HG03571 (cell line): Measurements from ENCODE around the gene KRT74.

ENCODE experiments used
- ATAC-seq: cut with Tn5 transposase; IDR thresholded peaks from one replicate; pipeline ENCODE4 v1.9.1; 2021; ENCODE audit not compliant: unreplicated experiment

Gene KRT74

DNA sequence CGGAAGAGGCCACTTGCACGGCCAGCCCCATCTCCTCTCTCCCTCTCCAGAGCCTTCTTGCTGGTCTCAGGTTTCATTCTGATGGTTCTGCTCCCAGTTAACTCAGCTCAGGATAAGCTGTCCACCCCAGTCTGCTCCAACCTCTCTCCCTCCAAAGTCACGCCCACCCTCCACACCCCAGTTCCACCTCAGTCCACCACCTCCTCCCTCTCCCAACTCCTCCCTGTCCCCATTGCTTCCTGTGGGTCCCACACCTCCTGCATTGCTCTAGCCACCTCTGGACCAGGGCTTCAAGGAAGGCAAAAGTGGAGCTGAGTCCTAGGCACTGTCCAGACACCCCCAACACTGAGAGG lies 33.8 kb downstream of the KRT74 start:
- ATAC-seq, result no peak

GRCh38 chr12:52539083-52539820 lies 34.4 kb downstream of the KRT74 start:
- no peak for ATAC-seq

- ATAC-seq, result no peak
Measured at GRCh38 chr12:52537101-52537500, 36.5 kb downstream of the KRT74 start.

DNA sequence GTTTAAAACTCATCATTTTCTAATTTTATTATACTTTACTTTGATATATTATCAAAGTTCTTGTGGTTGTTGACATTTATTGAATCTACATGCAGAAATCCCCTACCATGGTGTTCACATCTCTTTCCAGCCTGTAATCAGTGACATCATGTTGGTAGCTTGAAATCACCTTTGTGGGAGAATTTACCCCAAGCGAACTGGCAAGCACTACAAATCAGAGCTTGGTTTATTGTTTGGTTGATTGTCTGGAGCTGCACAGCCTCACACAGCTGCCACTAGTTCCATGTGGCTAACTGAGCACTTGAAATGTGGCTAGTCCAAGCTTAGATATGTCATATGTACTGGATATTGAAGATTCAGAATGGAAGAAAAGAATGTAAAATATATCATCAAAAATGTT lies 38.1 kb downstream of the KRT74 start:
- no peak for ATAC-seq

GRCh38 chr12:52534482-52534881 lies 39.2 kb downstream of the KRT74 start:
- ATAC-seq, result no peak

DNA sequence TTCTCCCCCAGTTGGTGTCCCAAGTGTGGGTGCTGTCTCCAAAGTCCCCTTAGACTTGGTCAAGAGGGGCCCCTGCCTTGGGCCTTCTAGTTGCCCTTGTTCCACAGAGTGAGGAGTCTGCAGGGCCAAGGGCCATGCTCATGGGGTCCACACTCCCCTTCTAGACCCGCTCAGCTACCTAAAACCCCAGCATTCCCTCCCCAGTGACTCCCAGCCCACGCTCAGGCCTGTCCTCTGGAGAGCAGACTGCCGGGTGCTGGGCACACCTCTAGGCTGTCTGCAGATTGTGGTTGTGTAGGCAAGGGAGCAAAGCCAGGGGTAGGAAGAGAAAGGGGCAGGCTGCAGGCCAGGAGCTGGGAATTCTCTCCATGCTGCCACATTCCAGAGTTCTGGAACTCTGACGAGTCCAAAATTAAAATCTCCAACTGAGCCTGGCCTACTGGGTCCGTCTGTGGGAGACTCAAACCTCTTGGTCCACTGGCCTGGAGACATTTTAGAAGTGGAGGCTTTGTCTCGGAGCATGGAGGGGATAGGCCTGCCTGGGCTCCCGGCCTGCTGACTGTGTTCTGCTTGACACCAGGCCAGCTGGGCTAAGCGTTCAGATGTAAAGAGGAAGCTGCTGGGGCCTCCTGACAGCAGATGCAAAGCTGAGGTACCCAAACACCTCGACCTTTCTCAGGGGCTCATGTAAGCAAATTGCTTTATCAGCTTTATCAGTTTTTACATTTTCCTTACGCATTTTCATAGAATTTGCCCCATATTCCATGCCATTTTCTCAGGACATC lies 39.8 kb downstream of the KRT74 start:
- ATAC-seq, result no peak

- ATAC-seq, result no peak
Measured at GRCh38 chr12:52532636-52533035, 41.0 kb downstream of the KRT74 start.

DNA sequence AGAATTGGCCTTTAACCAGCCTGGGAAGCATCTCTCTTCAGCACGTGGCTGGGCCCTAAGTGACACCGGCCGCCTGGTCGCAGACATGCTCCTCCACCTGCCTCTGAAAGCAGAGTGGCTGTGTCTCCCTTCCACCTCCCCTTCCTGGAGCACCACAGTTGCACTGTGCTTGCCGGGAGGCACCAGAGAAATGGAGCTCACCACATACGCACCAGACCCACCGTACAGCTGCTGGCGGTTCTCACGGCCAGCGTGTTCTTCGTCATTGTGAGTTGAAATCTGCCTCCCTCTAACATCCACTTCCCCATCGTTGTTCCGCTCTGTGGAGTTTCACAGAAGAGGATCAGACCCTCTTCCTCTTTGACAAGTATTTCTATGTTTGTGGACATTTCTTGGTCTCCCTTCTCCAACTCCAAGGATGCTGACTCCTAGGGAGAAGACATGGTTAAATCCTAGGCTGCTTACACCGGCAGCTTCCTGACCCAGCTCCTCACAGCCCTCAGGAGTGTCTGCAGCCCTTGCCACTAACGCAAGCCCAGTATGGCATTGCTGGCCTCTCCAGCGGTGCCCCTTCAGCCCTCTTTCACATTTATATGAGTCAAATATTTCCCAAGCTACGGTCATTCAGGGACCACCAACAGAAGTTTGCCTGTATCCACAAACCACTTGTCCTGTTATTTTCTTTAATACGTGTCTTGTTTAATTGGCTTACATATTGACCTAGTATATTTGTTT lies 41.9 kb downstream of the KRT74 start:
- ATAC-seq, result no peak

GRCh38 chr12:52530905-52531304 lies 42.7 kb downstream of the KRT74 start:
- no peak for ATAC-seq

DNA sequence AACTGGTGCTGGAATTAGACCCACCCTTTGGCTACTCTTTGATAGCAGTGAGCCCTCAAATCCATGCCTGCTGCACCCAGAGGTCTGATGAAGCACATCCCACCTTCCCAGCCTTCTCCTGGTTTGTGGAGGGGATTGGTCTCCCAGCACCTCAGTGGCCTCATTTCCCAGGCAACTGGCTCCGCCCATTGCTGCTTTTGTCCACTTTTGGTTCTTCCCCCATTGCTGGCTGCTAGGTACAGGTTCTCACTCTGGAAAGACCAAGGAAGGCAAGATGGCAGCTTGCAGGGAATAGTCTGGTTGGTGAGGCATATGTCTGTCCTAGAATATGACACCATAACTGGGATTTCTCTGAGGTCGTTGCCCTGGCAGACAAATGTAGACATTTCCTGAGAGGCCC lies 43.3 kb downstream of the KRT74 start:
- no peak for ATAC-seq

DNA sequence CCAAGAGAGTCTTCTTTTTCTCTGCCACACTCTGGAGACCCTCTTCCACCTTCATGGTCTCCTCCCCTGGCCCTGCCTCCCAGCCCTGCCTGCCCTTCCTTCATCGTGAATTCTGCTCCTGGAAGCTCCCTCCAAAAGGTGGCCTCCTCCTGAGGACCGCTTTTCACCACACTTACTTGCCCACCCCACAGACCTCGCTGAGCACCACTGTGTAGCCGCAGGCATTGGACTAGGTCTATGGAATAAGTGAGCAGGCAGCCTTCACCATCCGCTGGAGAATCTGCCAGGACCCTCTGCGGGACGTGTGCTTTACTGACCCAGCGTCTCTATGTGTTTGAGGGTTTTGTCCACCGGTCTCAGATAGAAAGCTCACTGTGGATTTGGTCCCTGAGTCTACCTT lies 43.8 kb downstream of the KRT74 start:
- no peak for ATAC-seq

- no peak for ATAC-seq
Measured at GRCh38 chr12:52529417-52529816, 44.2 kb downstream of the KRT74 start.

DNA sequence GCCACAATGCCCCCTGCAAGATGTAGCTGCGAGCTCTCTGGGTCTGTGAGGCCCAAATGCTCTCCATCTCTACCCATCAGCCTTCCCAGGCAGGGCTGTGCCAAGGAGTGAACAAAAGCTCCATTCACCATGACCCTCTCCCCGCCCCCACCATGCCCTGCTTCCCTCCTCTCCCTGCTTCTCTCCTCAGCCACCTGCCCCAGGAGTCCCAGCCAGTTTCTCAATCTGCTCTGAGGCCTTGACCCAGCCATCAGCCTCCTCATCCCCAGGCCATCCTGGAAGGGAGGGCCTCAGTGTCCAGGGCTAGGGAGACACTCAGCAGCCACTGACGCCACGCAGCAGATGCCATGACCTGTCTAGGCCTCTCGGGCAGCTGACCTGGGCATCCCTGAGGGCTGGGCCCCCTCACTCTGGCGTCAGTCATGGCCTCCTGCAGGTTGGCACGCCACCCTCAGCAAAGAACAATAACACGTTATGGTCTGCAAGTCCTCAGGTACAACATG lies 45.0 kb downstream of the KRT74 start:
- ATAC-seq, result no peak

DNA sequence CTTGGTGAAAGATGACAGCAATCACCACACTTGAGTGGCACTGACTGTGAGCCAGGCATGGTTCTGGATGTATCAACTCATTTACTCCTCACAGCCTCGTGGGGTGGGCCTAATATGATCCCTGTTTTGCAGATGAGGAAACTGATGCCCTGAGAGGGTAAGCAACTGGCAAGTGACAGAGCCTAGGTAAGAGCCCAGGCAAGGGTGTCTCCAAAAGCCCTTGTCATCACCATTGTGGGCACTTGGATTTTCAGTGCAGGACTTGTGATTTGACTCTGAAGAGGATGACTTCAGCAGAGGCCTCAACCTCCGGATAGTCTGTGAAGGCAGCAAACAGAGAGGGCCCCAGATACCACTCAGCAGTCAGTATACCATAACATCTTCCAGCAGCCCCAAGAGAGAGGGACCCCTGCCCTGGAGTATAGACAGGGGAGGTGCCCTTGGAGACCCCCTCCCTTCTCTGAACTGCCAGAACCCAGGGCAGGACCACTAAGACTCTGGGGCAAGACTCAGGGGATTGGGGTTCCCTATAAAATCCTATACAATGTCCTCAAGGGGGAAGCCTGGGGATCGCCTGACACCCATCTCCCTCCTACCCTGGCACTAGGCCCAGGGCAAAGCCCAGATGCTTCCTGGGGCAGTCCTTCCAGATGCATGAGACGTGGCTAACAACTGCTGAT lies 46.4 kb downstream of the KRT74 start:
- ATAC-seq, result no peak

GRCh38 chr12:52526511-52526951 lies 47.1 kb downstream of the KRT74 start:
- ATAC-seq, result no peak

DNA sequence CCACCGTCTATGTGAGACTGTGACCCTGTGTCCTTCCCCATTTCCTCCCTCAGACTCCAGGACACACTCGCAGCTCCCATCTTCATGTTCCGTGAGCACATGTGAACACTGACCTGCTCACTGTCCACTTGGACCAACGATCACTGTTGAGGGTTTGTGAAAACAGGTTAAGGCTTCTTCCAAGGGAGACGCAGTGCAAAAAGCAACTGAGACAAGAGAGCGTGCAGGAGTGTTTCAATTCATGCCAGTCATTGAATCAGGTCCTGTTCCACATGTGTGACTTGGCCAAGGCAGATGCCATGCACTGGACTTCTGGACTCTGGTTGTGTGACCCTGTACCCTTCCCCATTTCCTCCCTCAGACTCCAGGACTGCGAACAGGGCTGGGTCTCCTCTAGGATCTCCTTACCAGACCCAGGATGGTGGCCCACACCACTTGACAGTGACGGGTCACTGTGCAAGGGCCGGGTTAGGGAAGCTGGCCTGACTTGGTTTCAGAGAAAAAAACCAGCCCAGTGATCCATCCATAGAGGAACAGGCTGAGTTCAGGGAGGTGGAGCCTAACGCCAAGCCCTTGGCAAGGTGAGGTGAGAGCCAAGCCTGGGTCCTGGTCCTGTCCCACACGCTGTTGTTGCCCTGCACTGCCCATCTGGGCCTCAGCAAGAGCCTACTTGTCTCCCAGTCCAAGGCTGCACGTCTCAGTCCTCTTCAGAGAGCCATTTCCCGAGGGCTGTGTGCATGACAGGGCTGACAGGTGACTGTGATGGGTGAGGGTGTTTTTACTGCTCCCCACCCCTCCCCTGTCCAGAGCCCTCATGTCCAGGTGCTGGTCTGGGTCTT lies 47.8 kb downstream of the KRT74 start:
- no peak for ATAC-seq

DNA sequence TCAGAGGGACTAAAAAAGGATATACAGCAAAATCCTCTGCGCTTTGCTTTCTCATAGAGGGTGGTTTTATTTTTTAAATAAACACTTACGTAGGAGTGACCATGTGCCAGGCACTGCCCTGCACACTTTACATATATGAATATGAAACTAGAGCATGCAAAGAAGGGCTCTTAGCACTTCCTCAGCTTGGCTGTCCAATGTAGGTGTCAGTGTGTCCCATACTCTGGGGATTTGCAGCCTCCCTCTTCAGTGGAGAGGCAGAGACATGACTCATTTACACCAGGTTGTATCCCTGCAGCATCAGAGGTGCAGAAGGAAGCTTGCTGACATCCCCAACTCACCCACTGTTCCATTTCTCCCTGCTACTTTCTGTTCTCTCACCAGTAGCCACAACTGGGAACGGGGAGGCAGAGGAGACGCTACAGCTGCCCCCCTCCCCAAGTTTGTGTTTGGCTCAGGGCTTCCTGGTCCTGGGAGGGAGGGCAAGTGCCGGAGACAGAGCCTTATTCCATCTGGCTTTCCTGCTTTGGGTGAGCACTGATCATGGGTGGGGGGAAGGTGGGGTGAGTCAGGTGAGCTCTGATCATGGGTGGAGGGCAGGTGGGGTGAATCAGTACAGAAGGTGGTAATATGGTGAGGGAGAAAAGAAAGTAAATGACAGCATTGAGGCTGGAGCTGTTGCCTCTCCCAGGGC lies 48.6 kb downstream of the KRT74 start:
- no peak for ATAC-seq

GRCh38 chr12:52524241-52524897 lies 49.3 kb downstream of the KRT74 start:
- no peak for ATAC-seq

GRCh38 chr12:52523824-52524223 lies 49.8 kb downstream of the KRT74 start:
- no peak for ATAC-seq
